CD4-positive, alpha-beta T cell (primary cell): ENCODE data around the gene KANSL1. TPM values are rescaled to one million over a fixed set of nuclear protein-coding genes. Genes with fewer than 3 reads are reported as not detected.
"Not testable (repeated sequence)": the region's sequence is repeated elsewhere in the genome, so short reads cannot be mapped to it uniquely, and the experiment has no call there.

ENCODE experiments used
- ATAC-seq: fragments of 200-7000 bp; cut with Tn5 transposase; one replicate; pipeline ENCODE4 v1.10.0; 2022; ENCODE audit warnings: mild to moderate bottlenecking; ENCODE audit not compliant: poor library complexity
- CTCF ChIA-PET: fragments of 350-600 bp; sonication (Branson Sonifier 250); formaldehyde crosslinking; loops from one replicate; lab custom pipeline; 2021; ENCODE audit warnings: antibody characterized with exemption, inconsistent platforms; lab: Charles Lee
- POLR2A ChIA-PET: fragments of 350-600 bp; sonication (Branson Sonifier 250); formaldehyde crosslinking; loops from one replicate; lab custom pipeline; 2021; ENCODE audit warnings: antibody characterized with exemption, inconsistent platforms; lab: Charles Lee
- DNase-seq, 14 experiments: peaks; one replicate each; pipeline ENCODE4 v3.0.0-alpha.2; 2013 to 2020; ENCODE audit warnings: mixed read lengths in 2 of 14
- H3K27ac ChIP-seq, 2 donors: one replicate each; pipeline versions ENCODE4 v1.5.1 to v1.7.0; 2013; ENCODE audit warnings: low read length in 2 of 2, low read depth in 1 of 2, mild to moderate bottlenecking in 1 of 2
- H3K27me3 ChIP-seq, 2 experiments: 1 replicate in 1 of 2; 2 replicates in 1 of 2; pipeline versions ENCODE4 v1.6.1 to v1.7.0; 2013; ENCODE audit warnings: low read length in 2 of 2, control low read depth in 1 of 2, mild to moderate bottlenecking in 1 of 2, moderate library complexity in 1 of 2; ENCODE audit not compliant: insufficient read depth in 2 of 2, control insufficient read depth in 1 of 2
- H3K36me3 ChIP-seq: one replicate; pipeline ENCODE4 v1.6.1; 2013; ENCODE audit warnings: low read length, control low read depth; ENCODE audit not compliant: insufficient read depth
- H3K4me1 ChIP-seq: one replicate; pipeline ENCODE4 v1.6.1; 2013; ENCODE audit warnings: low read length, control low read depth; ENCODE audit not compliant: insufficient read depth
- H3K4me3 ChIP-seq: one replicate; pipeline ENCODE4 v1.5.1; 2013; ENCODE audit warnings: mild to moderate bottlenecking, low read length, moderate library complexity
- H3K9me3 ChIP-seq, 2 experiments: 1 replicate in 1 of 2; 2 replicates in 1 of 2; pipeline versions ENCODE4 v1.6.1 to v1.7.0; 2013; ENCODE audit warnings: low read length in 2 of 2, mild to moderate bottlenecking in 2 of 2, control low read depth in 1 of 2, moderate library complexity in 1 of 2; ENCODE audit not compliant: control insufficient read depth in 1 of 2, insufficient read depth in 1 of 2
- H3K27ac Mint-ChIP-seq: one replicate; pipeline ENCODE4 v1.8.0; 2020; ENCODE audit warnings: mixed read lengths
- H3K27me3 Mint-ChIP-seq: one replicate; pipeline ENCODE4 v1.8.0; 2021; ENCODE audit warnings: mixed read lengths
- H3K36me3 Mint-ChIP-seq: one replicate; pipeline ENCODE4 v1.8.0; 2021; ENCODE audit warnings: low read depth, mixed read lengths
- H3K4me1 Mint-ChIP-seq: one replicate; pipeline ENCODE4 v1.8.0; 2021; ENCODE audit warnings: low read depth, mixed read lengths
- H3K4me3 Mint-ChIP-seq: one replicate; pipeline ENCODE4 v1.8.0; 2020; ENCODE audit warnings: mild to moderate bottlenecking, mixed read lengths
- H3K9me3 Mint-ChIP-seq: one replicate; pipeline ENCODE4 v1.8.0; 2020; ENCODE audit warnings: mixed read lengths
- CTCF ChIP-seq: fragments of 200-600 bp; IDR thresholded peaks from one replicate; pipeline ENCODE4 v1.8.0; 2022; ENCODE audit warnings: antibody characterized with exemption, mild to moderate bottlenecking
- intact Hi-C, 2 experiments: fragments of 100-400 bp; cut with DNase I in 1 of 2; cut with micrococcal nuclease in 1 of 2; formaldehyde crosslinking; loops; one replicate each; pipeline versions ENCODE4 v1.15.1 to v1.9.0; 2023 to 2025; cut with DNase I, micrococcal nuclease
- total RNA-seq, 174 experiments: library from RNA in 2 of 174; stranded (reverse) in 2 of 174; gene quantifications; one replicate each; pipeline ENCODE4 v1.2.3 and lab custom pipeline; 2021 to 2026

Gene KANSL1
- total RNA-seq, 2 experiments from 2014 or later = 122 to 125 TPM

DNA sequence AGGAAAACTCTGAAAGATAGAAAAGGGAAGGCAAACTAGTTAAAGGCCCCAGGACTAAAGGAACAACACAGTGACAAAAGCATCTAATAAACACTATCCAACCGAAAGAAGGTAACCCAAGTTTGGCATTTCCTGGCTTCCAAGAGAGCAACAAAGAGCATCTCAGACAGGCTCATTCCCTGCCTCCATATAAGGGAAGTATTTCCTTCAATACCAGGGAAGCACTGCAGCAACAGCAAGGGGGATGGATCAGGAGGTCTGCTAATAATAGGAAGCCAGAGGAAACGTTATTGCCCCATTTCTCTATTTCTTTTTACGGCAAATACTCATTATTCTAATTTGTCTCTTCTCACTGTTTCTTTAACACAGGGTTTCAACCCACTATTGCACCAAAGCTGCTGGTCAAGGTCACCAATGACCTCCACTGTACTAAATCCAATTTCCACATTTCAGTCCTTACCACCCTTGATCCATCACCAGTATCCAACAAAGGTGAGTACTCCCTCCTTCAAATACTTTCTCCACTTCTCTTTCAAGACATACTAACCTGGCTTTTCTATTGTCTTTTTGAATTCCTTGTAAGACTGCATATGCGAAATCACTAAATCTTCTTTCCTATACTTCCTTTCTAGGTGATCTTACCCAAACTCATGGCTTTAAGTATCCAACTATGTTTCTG lies 86.1 kb downstream of the KANSL1 start:
- Mint-ChIP-seq H3K27ac (peak overlapping the region; percentile 57), H3K9me3 (no peaks in the 10 kb centered on the region), H3K4me3 (peak overlapping the region; percentile 36), H3K36me3 (no peaks in the 10 kb centered on the region), H3K4me1 (peaks cover 88% of the 10 kb centered on the region), H3K27me3 (no peaks in the 10 kb centered on the region)
- POLR2A ChIA-PET = no interaction called here
- Histone ChIP-seq H3K36me3 (no peaks in the 10 kb centered on the region), H3K9me3 (no peaks in the 10 kb centered on the region), H3K4me3 (no peak overlapping the region), H3K4me1 (peaks cover 37% of the 10 kb centered on the region), H3K27ac (no peak overlapping the region), H3K27me3 (no peaks in the 10 kb centered on the region)
- no peak for TF ChIP-seq CTCF
- intact Hi-C loops = no loop called here
- ATAC-seq (no peak), DNase-seq (no peak)
- CTCF ChIA-PET = no interaction called here

DNA sequence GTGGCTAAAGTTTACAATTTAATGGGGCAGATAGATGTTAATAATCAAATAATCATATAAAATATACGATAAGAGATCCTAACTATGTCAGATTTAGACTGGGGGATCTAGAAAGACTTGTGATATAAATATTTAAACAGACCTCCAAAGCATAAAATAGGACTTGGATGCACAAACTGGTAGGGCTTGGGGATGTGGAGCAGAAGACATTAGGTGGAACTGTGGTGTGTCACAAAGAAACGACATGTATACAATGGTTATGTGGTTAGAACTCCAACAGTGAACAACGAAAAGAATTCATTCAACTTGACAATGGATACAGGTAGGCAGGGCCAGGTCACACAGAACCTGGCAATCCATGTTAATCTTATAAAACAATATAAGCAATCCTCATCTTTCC lies 90.4 kb downstream of the KANSL1 start:
- not testable (repeated sequence) for H3K9me3 Mint-ChIP-seq
- intact Hi-C loops = loop anchor here in 1 of 2 experiments (5.0 kb wide), 1 partner anchor 34 kb away; no protein-coding TSS in a partner anchor
- peak; percentile 28 for ATAC-seq

GRCh38 chr17:46101785-46102617 lies 91.2 kb downstream of the KANSL1 start:
- POLR2A ChIA-PET = interaction anchor here (2.9 kb wide), 1 partner anchor 91 kb away, joined by 10 read pairs; the partner anchor contains the start of gene KANSL1

More for the DNA sequence above, 90.4 kb downstream of the KANSL1 start:
- H3K36me3 ChIP-seq, H3K27ac ChIP-seq, H3K27me3 ChIP-seq, H3K27me3 Mint-ChIP-seq, H3K36me3 Mint-ChIP-seq, H3K9me3 ChIP-seq, DNase-seq, H3K4me3 ChIP-seq: not testable (repeated sequence)
- ChIA-PET POLR2A (interaction anchor here (2.9 kb wide), 1 partner anchor 90 kb away, joined by 10 read pairs; the partner anchor contains the start of gene KANSL1), CTCF (interaction anchor here (1.1 to 3.3 kb wide), 4 partner anchors 10 to 90 kb away, joined by 3 to 15 read pairs (median 3); partner anchors contain the start of gene KANSL1)
- peaks cover 82% of the 10 kb centered on the region for H3K4me1 Mint-ChIP-seq
- H3K4me3 Mint-ChIP-seq = peak overlapping the region; percentile 14
- H3K4me1 ChIP-seq = peaks cover 38% of the 10 kb centered on the region
- H3K27ac Mint-ChIP-seq = peak overlapping the region; percentile 75

More at GRCh38 chr17:46101785-46102617, 91.2 kb downstream of the KANSL1 start:
- not testable (repeated sequence) for ATAC-seq, H3K36me3 Mint-ChIP-seq, H3K27ac ChIP-seq, H3K9me3 ChIP-seq, H3K27me3 Mint-ChIP-seq, H3K27me3 ChIP-seq, H3K4me3 ChIP-seq, DNase-seq, H3K9me3 Mint-ChIP-seq, H3K36me3 ChIP-seq
- H3K4me1 Mint-ChIP-seq = peaks cover 82% of the 10 kb centered on the region
- intact Hi-C loops = loop anchor here in 1 of 2 experiments (5.0 kb wide), 1 partner anchor 35 kb away; no protein-coding TSS in a partner anchor
- peak overlapping the region; percentile 52 for H3K4me3 Mint-ChIP-seq
- H3K27ac Mint-ChIP-seq = peak overlapping the region; percentile 75
- H3K4me1 ChIP-seq = peaks cover 36% of the 10 kb centered on the region
- CTCF ChIA-PET = interaction anchor here (0.7 to 3.3 kb wide), 9 partner anchors 8 to 109 kb away, joined by 3 to 15 read pairs (median 4); partner anchors contain the start of gene KANSL1
